GM21447 (cell line): ENCODE measurements around the gene B3GNT3.

Source experiments
- ATAC-seq: cut with Tn5 transposase; IDR thresholded peaks from one replicate; pipeline ENCODE4 v1.9.1; 2021; ENCODE audit not compliant: unreplicated experiment

Gene B3GNT3, protein sequence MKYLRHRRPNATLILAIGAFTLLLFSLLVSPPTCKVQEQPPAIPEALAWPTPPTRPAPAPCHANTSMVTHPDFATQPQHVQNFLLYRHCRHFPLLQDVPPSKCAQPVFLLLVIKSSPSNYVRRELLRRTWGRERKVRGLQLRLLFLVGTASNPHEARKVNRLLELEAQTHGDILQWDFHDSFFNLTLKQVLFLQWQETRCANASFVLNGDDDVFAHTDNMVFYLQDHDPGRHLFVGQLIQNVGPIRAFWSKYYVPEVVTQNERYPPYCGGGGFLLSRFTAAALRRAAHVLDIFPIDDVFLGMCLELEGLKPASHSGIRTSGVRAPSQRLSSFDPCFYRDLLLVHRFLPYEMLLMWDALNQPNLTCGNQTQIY

DNA sequence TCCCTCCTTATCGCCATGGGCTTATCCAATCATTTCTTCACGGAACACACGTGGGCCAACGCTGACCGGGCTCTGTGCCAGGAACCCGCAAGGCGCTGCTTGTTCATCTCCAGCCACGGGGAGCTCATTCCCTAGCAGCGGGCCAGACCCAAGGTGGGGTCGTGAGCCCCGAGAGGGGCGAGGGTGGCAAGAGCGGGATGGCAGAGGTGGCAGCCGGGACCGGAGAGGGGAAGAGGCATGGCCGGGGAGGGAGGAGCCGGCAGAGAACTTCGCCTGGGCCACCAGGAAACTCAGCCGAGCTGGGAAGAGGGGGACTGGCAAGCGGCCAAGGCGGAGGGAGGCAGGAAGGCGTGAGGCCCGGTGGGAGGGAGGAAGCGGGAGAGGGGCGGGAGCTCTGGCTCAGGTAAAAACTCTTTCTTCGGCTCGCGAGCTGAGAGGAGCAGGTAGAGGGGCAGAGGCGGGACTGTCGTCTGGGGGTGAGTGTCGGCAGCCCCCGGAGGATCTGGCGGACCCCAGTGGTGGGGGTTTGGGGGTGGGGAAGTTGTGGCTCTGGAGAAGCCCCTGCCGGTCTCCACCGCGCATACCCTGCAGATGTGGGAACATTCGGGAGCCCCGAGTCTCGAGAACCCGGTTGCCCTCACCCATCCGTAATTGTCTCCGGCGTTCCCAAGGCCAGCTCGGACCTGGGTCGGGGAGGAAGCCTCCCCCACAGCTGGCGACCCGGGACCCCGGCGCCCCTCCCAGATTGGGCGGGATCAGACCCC lies at the start of gene B3GNT3:
Gene B3GNT3 (plus strand): TSS at position 408 of the 764 bp plus-strand sequence. CDS start 12,670 bp downstream, outside the sequence.
- ATAC-seq, result no peak

- peak; percentile 41 for ATAC-seq
Observed at GRCh38 chr19:17747205-17748098, 47.5 kb upstream of the B3GNT3 start.

DNA sequence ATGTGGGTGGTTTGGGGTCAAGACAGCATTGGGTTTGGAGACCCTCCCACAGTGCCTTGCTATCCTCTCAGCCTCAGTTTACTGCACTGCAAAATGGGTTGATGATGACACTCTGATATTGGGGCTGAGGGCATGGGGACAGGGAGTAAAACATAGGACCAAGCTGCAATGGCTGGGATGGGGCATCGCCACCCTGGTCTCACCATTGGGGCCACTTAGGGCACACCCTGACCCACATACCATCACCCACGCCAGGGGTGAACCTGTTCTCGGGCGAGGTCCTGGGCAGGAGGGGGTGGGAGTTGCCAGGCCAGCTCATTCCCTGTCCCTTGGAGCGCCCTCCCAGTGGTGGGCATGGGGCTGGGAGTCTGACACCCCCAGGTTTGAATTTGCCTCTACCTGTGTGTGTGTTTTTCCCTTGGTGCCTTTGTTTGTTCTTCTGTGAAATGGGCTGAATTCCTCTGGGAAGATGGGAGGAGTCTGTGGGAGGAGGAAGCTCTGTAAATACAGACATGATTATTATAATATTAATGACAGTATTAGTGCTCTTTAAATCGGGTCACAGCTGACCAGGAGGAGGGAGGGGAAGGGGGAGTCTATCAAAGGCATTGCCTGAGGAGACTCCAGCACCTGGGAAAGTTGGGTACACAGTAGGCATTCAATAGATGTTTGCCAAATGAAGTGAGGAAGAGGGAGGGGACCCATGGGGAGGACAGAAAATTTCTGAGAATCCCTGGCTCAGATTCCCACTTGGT lies 45.9 kb upstream of the B3GNT3 start:
- ATAC-seq, result no peak

- ATAC-seq, result no peak
Observed at GRCh38 chr19:17749912-17750317, 45.0 kb upstream of the B3GNT3 start.

DNA sequence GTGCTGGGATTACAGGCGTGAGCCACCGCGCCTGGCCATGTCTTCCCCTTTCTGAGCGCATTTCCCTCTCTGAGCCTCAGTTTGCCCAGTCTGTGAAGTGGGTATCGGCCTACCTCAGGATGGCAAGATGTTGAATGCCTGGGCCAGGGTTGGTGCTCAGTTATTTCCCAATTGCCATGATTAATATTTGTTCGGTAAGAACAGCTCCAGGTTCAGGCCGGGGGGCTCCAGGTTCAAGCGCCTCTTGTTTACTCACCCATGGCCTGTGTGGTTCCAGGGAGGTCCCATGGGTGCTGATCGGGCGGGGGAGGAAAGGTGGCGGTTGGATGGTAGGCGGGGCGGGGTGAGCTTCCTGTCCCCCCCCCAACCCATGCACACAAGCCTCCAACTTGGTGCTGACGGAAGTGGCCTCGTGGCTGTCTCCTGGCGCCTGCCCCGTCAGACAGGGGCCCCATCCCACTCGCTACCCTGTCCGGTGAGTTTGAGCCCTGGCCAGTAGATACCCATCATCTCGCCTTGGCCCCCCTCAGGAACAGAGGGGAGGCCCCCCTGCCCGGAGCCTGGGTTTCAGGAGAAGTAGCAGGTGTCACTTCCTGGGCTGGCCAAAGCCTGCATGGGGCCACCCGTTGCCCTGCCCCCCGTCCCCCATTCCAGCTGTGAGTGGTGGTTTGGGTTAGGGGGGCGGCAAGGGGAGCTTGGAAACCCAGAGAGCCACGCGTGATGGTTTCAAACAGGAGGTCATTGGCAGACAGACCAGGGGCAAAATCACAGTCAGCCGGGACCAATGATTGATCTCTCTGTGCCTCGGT lies 43.6 kb upstream of the B3GNT3 start, which contains the start of gene FCHO1:
Gene FCHO1 (plus strand): TSS at position 375 of the 809 bp plus-strand sequence. CDS start 3,688 bp downstream, outside the sequence.
- ATAC-seq, result peak; percentile 43

- no peak for ATAC-seq
Observed at GRCh38 chr19:17751912-17752273, 43.0 kb upstream of the B3GNT3 start.

GRCh38 chr19:17752865-17753639 lies 41.9 kb upstream of the B3GNT3 start:
- ATAC-seq, result no peak

- no peak for ATAC-seq
Observed at GRCh38 chr19:17753976-17754375, 41.0 kb upstream of the B3GNT3 start.

DNA sequence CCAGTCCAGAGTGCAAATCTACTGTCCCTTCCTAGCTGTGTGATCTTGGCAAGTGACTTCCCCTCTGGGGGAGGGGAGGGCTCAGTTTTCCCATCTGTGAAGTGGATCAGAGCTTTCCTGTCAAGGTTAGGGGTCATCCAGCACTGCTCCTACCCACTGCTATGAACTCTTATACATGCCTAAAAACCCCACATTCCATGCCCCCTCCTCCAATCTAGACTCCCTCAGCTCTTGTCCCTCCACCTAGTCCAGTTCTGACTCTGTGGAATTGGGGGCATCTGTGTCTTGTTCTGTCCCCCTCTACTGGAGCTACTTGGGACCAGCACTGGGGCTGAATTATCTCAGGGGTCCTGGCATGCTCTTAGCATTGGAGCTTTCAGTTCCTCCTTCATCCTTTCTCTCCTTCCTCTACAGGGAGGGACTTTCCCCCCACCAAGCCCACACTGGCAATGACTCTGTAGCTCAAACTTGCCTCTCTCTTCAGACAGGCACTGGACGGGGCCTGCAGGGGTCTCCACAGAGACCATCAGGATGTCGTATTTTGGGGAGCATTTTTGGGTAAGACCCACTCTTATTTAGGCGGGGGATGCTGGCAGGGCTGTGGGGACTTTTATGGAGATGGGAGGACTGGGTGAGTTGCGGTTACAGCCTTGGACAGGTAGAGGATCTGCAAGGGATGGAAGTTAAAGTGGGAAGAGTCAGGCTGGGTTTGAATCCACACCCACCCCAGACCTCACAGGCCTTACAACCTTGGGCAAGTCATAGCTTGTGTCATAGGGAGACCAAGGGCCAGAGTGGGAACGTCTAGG lies 40.1 kb upstream of the B3GNT3 start:
- ATAC-seq, result peak; percentile 49

GRCh38 chr19:17755443-17755890 lies 39.5 kb upstream of the B3GNT3 start:
- no peak for ATAC-seq

DNA sequence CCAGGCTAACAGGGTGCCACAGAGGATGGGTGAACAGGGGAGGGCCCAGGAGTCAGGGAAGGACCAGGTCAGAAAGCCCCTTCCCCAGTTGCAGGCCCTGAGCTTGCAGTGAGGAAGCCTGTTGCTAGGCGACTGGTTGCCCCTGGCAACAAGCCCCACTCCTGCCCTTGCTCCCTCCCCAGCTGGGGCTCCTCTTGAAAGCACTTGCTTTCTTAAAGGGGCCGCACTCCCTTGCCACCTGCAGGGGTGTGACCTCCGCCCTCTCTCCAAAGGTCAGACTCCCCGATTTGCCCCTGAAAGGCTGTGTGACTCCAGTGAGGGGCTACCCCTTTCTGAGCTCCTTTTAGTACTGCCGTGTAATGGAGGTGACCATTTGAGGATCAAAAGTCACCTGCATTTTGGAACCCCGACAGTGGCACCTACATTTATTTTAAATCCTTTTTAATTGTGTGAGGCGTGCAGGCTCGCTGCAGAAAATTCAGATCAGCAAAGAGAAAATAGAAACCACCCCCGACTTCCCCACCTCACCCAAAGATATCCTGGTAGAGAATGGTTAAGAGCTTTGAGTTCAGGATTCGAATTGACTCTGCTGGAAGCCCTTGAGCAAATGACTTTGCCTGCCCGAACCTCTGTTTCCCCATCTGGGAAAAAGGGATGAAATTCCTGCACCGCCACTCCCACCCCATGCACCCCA lies 38.8 kb upstream of the B3GNT3 start:
- no peak for ATAC-seq

- no peak for ATAC-seq
Observed at GRCh38 chr19:17757125-17757524, 37.8 kb upstream of the B3GNT3 start.

DNA sequence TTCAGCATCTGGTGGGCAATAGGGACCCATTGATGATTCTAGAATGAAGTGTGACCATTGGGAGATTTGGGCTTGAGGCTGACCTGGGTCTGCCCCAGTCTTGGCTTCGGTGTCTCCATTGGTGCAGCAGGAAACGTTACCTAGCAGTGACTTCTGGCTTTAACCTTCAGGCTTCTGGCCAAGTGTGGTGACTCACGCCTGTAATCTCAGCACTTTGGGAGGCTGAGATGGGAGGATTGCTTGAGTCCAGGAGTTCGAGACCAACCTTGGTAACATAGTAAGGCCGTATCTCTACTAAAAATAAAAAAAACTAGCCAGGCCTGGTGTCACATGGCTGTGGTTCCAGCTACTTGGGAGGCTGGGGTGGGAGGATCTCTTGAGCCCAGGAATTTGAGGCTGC lies 36.4 kb upstream of the B3GNT3 start:
- no peak for ATAC-seq

DNA sequence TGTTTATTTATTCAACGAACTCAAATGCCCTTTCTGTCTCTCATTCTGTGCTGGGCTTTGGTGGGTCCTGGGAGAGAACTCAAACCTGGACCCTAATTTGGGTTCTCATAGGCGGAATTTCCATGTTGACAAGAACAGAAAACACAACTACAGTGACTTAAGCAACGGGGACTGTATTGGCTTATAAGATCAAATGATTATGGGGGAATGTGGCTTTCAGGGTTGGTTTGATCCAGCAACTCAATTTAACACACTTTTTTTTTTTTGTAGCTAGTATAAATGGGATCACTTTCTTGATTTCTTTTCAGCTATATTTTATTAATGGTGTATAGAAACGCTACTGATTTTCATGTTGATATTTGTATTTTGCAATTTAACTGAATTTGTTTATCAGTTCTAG lies 33.8 kb upstream of the B3GNT3 start:
- ATAC-seq, result no peak

- ATAC-seq, result no peak
Observed at GRCh38 chr19:17762505-17763229, 32.3 kb upstream of the B3GNT3 start.

DNA sequence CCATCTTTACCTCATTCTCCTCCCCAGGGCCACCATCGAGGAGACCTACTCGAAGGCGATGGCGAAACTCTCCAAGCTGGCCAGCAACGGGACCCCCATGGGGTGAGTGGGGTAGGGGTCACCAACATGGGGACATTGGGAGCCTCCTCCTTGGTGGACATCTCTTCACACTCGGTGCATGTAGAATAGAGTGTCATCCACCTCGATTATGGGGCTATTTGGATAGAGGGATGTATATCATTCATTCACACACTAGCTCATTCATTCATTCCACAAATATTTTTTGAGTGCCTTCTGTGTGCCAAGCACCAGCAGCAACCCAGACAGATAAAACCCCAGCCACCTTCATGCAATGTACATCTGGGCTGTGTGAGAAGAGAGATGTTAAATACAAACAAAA lies 30.6 kb upstream of the B3GNT3 start:
- no peak for ATAC-seq
